Transverse colon (tissue), 4 donors: Measurements from ENCODE around the gene ASB13. TPM values are rescaled to one million over a fixed set of nuclear protein-coding genes. Genes with fewer than 3 reads are reported as not detected.

Experiments
- DNase-seq: peaks from one replicate; pipeline ENCODE4 v3.0.0-alpha.2; 2019
- H3K27ac ChIP-seq, 4 donors: fragments of 200-600 bp; sonication (generic); 2 replicates each; pipeline ENCODE4 v1.5.1; 2016 to 2018; ENCODE audit warnings: inconsistent platforms in 4 of 4
- H3K27me3 ChIP-seq: fragments of 200-600 bp; sonication (generic); 2 replicates; pipeline ENCODE4 v1.5.1; 2017; ENCODE audit warnings: inconsistent platforms
- H3K36me3 ChIP-seq, 4 donors: fragments of 200-600 bp; sonication (generic); 2 replicates each; pipeline ENCODE4 v1.5.1; 2017 to 2019; ENCODE audit warnings: inconsistent platforms in 4 of 4
- H3K4me1 ChIP-seq, 4 donors: fragments of 200-600 bp; sonication (generic); 2 replicates each; pipeline ENCODE4 v1.5.1; 2017 to 2020; ENCODE audit warnings: inconsistent platforms in 4 of 4
- H3K4me3 ChIP-seq, 4 donors: fragments of 200-600 bp; sonication (generic); 1 replicate in 1 of 4; 2 replicates in 3 of 4; pipeline versions ENCODE4 v1.5.1 to v1.6.1; 2017 to 2019; ENCODE audit warnings: inconsistent platforms in 4 of 4
- H3K9me3 ChIP-seq, 2 donors: fragments of 200-600 bp; sonication (generic); 2 replicates each; pipeline ENCODE4 v1.5.1; 2017 to 2019; ENCODE audit warnings: inconsistent platforms in 2 of 2
- CTCF ChIP-seq, 5 experiments: fragments of 200-600 bp in 3 of 5; fragments of 450-650 bp in 2 of 5; sonication (generic) in 3 of 5; IDR thresholded peaks; 1 replicate in 2 of 5; 2 replicates in 3 of 5; pipeline ENCODE4 v1.5.1; 2016 to 2017; ENCODE audit warnings: antibody characterized with exemption in 5 of 5, inconsistent platforms in 3 of 5, mild to moderate bottlenecking in 2 of 5, moderate library complexity in 1 of 5
- EP300 ChIP-seq: sonication (generic); formaldehyde crosslinking; IDR thresholded peaks from one replicate; pipeline ENCODE4 v1.6.1; 2017; ENCODE audit warnings: antibody characterized with exemption, low read depth
- POLR2A ChIP-seq: fragments of 450-650 bp; IDR thresholded peaks from one replicate; pipeline ENCODE4 v1.6.1; 2016; ENCODE audit warnings: antibody characterized with exemption, mild to moderate bottlenecking, moderate library complexity
- POLR2AphosphoS5 ChIP-seq, 3 donors: sonication (generic); formaldehyde crosslinking; IDR thresholded peaks; one replicate each; pipeline ENCODE4 v1.6.1; 2016; ENCODE audit warnings: antibody characterized with exemption in 3 of 3
- WGBS, 2 donors: methylation state at CpG; one replicate each; pipeline ENCODE4 v1.1.5; 2018; ENCODE audit warnings: low coverage in 1 of 2; 5-methylcytosine and 5-hydroxymethylcytosine counted together
- in situ Hi-C, 4 donors: fragments of 200-750 bp; cut with MboI; loops; one replicate each; pipeline versions ENCODE4 v1.15.0 to v1.15.1; 2017; ENCODE audit warnings: low sequenced_read_pairs in 3 of 4, low pct_ligation_motif_present in 1 of 4, low pct_unique_long_range_greater_than_20kb in 1 of 4
- intact Hi-C: fragments of 100-400 bp; cut with DNase I; formaldehyde crosslinking; loops from one replicate; pipeline ENCODE4 v1.15.1; 2023; ENCODE audit warnings: low total_unique reads
- total RNA-seq, 4 donors: library from RNA; depleted of rRNA; stranded (reverse); fragments of >200 nt; gene quantifications; one replicate each; pipeline ENCODE4 v1.1.0, GENCODE V29; 2016

The ASB13 gene
- total RNA-seq, 4 donors from 2014 or later, result 14.5 to 73.3 (median 61.0) TPM

GRCh38 chr10:5679606-5680005, 13.2 kb upstream of the ASB13 start:
- in situ Hi-C loops, result no loop called here
- WGBS, 2 donors, result 83 to 95% methylated on average over 2 of the region's 2 CpGs
- no peak overlapping the region for H3K4me3 ChIP-seq
- H3K36me3 ChIP-seq, result no peaks in the 10 kb centered on the region
- intact Hi-C loops, result no loop called here
- peaks cover 7% of the 10 kb centered on the region for H3K27me3 ChIP-seq
- H3K9me3 ChIP-seq, result peaks cover 0 to 1% of the 10 kb centered on the region in 2 donors
- H3K27ac ChIP-seq, result no peak overlapping the region
- H3K4me1 ChIP-seq, result peaks cover 0 to 6% (median 0%) of the 10 kb centered on the region in 4 donors
- no peak for TF ChIP-seq EP300
- TF ChIP-seq CTCF (IDR thresholded peaks at IDR 0.05), result no peak
- no peak for TF ChIP-seq POLR2AphosphoS5 (IDR thresholded peaks at IDR 0.05)
- TF ChIP-seq POLR2A, result no peak
- no peak for DNase-seq

- intact Hi-C loops, result no loop called here
- peaks cover 0 to 3% (median 0%) of the 10 kb centered on the region in 4 donors for H3K4me1 ChIP-seq
- 83 to 92% methylated on average over 3 of the region's 3 CpGs for WGBS, 2 donors
- no peaks in the 10 kb centered on the region for H3K36me3 ChIP-seq
- H3K27ac ChIP-seq, result no peak overlapping the region
- no peak for DNase-seq
- H3K9me3 ChIP-seq, result peaks cover 4% of the 10 kb centered on the region in 2 donors
- in situ Hi-C loops, result no loop called here
- TF ChIP-seq POLR2AphosphoS5 (IDR thresholded peaks at IDR 0.05), result no peak
- no peak for TF ChIP-seq CTCF (IDR thresholded peaks at IDR 0.05)
- TF ChIP-seq POLR2A, result no peak
- no peak for TF ChIP-seq EP300
- H3K4me3 ChIP-seq, result no peak overlapping the region
- peaks cover 7% of the 10 kb centered on the region for H3K27me3 ChIP-seq
These were observed 12.6 kb upstream of the ASB13 start for GRCh38 chr10:5679037-5679435.

- Histone ChIP-seq H3K27me3 (peaks cover 7% of the 10 kb centered on the region), H3K27ac (no peak overlapping the region), H3K36me3 (no peaks in the 10 kb centered on the region), H3K4me1 (no peaks in the 10 kb centered on the region), H3K4me3 (no peak overlapping the region), H3K9me3 (peaks cover 4 to 6% of the 10 kb centered on the region in 2 donors)
- 70 to 80% methylated on average over 8 to 9 of the region's 9 CpGs for WGBS, 2 donors
- no peak for TF ChIP-seq EP300
- no peak for TF ChIP-seq CTCF (IDR thresholded peaks at IDR 0.05)
- no peak for TF ChIP-seq POLR2A
- TF ChIP-seq POLR2AphosphoS5 (IDR thresholded peaks at IDR 0.05), result no peak
- in situ Hi-C loops (no loop called here), intact Hi-C loops (no loop called here)
- DNase-seq, result no peak
These were observed 12.1 kb upstream of the ASB13 start for GRCh38 chr10:5678397-5679036.

GRCh38 chr10:5670662-5671375, 4.4 kb upstream of the ASB13 start:
- DNase-seq, result no peak
- in situ Hi-C loops (no loop called here), intact Hi-C loops (no loop called here)
- Histone ChIP-seq H3K4me1 (peaks cover 3 to 10% (median 6%) of the 10 kb centered on the region in 4 donors), H3K36me3 (no peaks in the 10 kb centered on the region), H3K4me3 (no peak overlapping the region), H3K27me3 (no peaks in the 10 kb centered on the region), H3K27ac (no peak overlapping the region), H3K9me3 (peaks cover 4 to 6% of the 10 kb centered on the region in 2 donors)
- TF ChIP-seq EP300 (no peak), CTCF (IDR thresholded peaks at IDR 0.05) (no peak), POLR2AphosphoS5 (IDR thresholded peaks at IDR 0.05) (no peak), POLR2A (no peak)
- WGBS, 2 donors, result 73 to 84% methylated on average over 6 to 8 of the region's 8 CpGs
